ENCODE measurements around the gene OXSR1. TPM values are rescaled to one million over a fixed set of nuclear protein-coding genes. Genes with fewer than 3 reads are reported as not detected.

OXSR1 gene
- total and polyA plus RNA-seq, 2 experiments from 2014 or later: 20.6 to 34.1 TPM

- Histone ChIP-seq H3K4me3 (no peak overlapping the region), H3K9me3 (ENCODE audit: low read depth) (no peaks in the 10 kb centered on the region), H3K4me1 (ENCODE audit: low read depth) (no peaks in the 10 kb centered on the region), H3K27ac (no peak overlapping the region), H3K36me3 (no peaks in the 10 kb centered on the region), H3K27me3 (no peaks in the 10 kb centered on the region)
- TF ChIP-seq, protein P1, sequence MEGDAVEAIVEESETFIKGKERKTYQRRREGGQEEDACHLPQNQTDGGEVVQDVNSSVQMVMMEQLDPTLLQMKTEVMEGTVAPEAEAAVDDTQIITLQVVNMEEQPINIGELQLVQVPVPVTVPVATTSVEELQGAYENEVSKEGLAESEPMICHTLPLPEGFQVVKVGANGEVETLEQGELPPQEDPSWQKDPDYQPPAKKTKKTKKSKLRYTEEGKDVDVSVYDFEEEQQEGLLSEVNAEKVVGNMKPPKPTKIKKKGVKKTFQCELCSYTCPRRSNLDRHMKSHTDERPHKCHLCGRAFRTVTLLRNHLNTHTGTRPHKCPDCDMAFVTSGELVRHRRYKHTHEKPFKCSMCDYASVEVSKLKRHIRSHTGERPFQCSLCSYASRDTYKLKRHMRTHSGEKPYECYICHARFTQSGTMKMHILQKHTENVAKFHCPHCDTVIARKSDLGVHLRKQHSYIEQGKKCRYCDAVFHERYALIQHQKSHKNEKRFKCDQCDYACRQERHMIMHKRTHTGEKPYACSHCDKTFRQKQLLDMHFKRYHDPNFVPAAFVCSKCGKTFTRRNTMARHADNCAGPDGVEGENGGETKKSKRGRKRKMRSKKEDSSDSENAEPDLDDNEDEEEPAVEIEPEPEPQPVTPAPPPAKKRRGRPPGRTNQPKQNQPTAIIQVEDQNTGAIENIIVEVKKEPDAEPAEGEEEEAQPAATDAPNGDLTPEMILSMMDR (IDR thresholded peaks at IDR 0.05; ENCODE audit: low read depth, low read length): no peak
- DNase-seq (ENCODE audit: low read depth in 1 of 2, low spot score in 1 of 2): no peak
Measured at GRCh38 chr3:38169027-38169317, 3.6 kb downstream of the OXSR1 start.

- Histone ChIP-seq H3K27ac (peak overlapping the region; percentile 35), H3K9me3 (ENCODE audit: low read depth) (no peaks in the 10 kb centered on the region), H3K4me3 (no peak overlapping the region), H3K36me3 (no peaks in the 10 kb centered on the region), H3K4me1 (ENCODE audit: low read depth) (no peaks in the 10 kb centered on the region), H3K27me3 (no peaks in the 10 kb centered on the region)
- DNase-seq (ENCODE audit: low read depth in 1 of 2, low spot score in 1 of 2): no peak
- TF ChIP-seq, protein P1 (IDR thresholded peaks at IDR 0.05; ENCODE audit: low read depth, low read length): no peak
Measured at GRCh38 chr3:38170722-38171121, 5.4 kb downstream of the OXSR1 start.

DNA sequence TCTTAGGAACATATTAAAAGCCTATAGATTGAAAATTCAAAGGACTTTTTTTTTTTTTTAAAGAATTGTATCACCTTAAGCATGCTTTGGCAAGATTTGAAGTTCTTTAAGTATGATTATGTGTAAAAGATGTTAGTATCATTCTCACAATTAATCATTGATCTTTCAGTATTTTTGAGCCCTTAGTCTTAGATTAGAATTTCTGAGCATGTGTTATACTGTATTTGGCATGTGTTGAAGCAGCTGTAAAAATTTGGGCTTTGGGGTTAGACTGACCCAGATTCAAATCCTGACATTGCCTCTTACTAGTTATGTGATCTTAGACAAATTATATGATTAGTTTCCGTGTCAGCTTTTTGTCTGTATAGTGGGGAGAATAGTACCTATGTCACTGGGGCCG is 6.3 kb downstream of the OXSR1 start:
- DNase-seq (ENCODE audit: low read depth in 1 of 2, low spot score in 1 of 2): no peak
- Histone ChIP-seq H3K9me3 (ENCODE audit: low read depth) (no peaks in the 10 kb centered on the region), H3K36me3 (no peaks in the 10 kb centered on the region), H3K4me3 (no peak overlapping the region), H3K27ac (no peak overlapping the region), H3K27me3 (no peaks in the 10 kb centered on the region), H3K4me1 (ENCODE audit: low read depth) (no peaks in the 10 kb centered on the region)
- TF ChIP-seq, protein P1 (IDR thresholded peaks at IDR 0.05; ENCODE audit: low read depth, low read length): no peak

DNA sequence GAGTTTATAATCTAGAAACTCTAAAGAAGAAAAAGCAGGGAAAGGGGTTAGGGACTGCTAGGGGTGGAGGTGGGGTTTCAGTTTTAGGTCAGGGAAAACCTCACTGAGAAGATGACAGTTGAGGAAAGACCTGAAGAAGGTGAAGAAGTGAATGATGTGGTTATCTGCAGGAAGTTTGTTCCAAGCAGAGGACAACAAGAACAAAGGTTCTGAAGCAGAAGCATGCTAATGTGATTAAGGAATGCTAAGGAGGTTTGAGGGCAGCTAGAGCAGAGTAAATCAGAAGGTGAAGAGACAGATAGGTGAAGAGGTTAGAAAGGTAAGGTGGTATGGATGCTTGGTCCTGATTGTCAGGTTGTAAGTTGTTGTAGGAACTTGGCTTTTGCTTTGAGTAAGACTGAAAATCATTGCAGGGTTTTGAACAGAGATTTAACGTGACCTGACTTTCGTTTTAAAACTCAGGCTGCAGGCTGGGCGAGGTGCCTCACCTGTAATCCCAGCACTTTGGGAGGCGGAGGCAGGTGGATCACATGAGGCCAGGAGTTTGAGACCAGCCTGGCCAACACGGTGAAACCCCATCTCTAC is 8.6 kb downstream of the OXSR1 start:
- DNase-seq (ENCODE audit: low read depth in 1 of 2, low spot score in 1 of 2): no peak
- no peak overlapping the region for H3K4me3 ChIP-seq
- no peak overlapping the region for H3K27ac ChIP-seq
- H3K27me3 ChIP-seq: no peaks in the 10 kb centered on the region
- no peaks in the 10 kb centered on the region for H3K36me3 ChIP-seq
- TF ChIP-seq, protein P1 (IDR thresholded peaks at IDR 0.05; ENCODE audit: low read depth, low read length): no peak
- H3K9me3 ChIP-seq (ENCODE audit: low read depth): no peaks in the 10 kb centered on the region
- no peaks in the 10 kb centered on the region for H3K4me1 ChIP-seq (ENCODE audit: low read depth)

DNA sequence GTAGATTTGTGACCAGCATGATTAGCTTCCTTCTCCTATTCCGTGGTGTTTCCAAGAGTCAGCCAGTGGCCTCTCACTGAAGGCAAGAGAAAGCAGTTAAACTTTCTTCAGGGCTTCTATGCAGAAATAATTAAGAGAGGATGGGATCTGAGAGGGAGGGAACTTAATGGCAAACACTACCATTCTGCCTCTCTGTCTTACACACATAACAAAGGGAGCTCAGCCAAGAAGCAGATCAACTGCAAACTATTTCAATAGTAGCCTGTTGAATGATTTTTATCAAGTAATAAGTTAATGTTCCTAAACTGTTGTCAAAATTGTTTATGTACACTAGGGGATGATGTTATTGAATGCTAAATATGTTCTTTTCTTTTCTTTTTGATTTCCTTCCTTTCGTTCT is 11.8 kb downstream of the OXSR1 start:
- Histone ChIP-seq H3K4me1 (ENCODE audit: low read depth) (no peaks in the 10 kb centered on the region), H3K27me3 (no peaks in the 10 kb centered on the region), H3K4me3 (no peak overlapping the region), H3K9me3 (ENCODE audit: low read depth) (no peaks in the 10 kb centered on the region), H3K27ac (peak overlapping the region; percentile 35), H3K36me3 (no peaks in the 10 kb centered on the region)
- no peak for DNase-seq (ENCODE audit: low read depth in 1 of 2, low spot score in 1 of 2)
- TF ChIP-seq, protein P1 (IDR thresholded peaks at IDR 0.05; ENCODE audit: low read depth, low read length): no peak

- H3K4me3 ChIP-seq: no peak overlapping the region
- no peak overlapping the region for H3K27ac ChIP-seq
- H3K36me3 ChIP-seq: peaks cover 17% of the 10 kb centered on the region
- no peaks in the 10 kb centered on the region for H3K4me1 ChIP-seq (ENCODE audit: low read depth)
- TF ChIP-seq, protein P1 (IDR thresholded peaks at IDR 0.05; ENCODE audit: low read depth, low read length): no peak
- no peaks in the 10 kb centered on the region for H3K9me3 ChIP-seq (ENCODE audit: low read depth)
- no peak for DNase-seq (ENCODE audit: low read depth in 1 of 2, low spot score in 1 of 2)
- no peaks in the 10 kb centered on the region for H3K27me3 ChIP-seq
Measured at GRCh38 chr3:38186781-38187180, 21.4 kb downstream of the OXSR1 start.

Measured in cardiac muscle cell (in vitro differentiated cells and primary cell).